CD14-positive monocyte (primary cell): Measurements from ENCODE around the gene THSD8. TPM values are rescaled to one million over a fixed set of nuclear protein-coding genes. Genes with fewer than 3 reads are reported as not detected.
A peak's percentile ranks its signal among the peaks of the same experiment; 100 is the strongest.

Experiments used
- DNase-seq, 3 donors: peaks; one replicate each; pipeline ENCODE4 v3.0.0-alpha.2; 2011 to 2022
- H2AFZ ChIP-seq: 2 replicates; pipeline ENCODE4 v1.6.0; 2012; ENCODE audit warnings: mild to moderate bottlenecking, low read depth, low read length, inconsistent platforms; ENCODE audit not compliant: insufficient read depth, poor library complexity, severe bottlenecking
- H3K27ac ChIP-seq, 2 donors: 1 replicate in 1 of 2; 2 replicates in 1 of 2; pipeline ENCODE4 v1.5.1; 2012 to 2013; ENCODE audit warnings: low read length in 2 of 2, control low read depth in 1 of 2, inconsistent platforms in 1 of 2, low read depth in 1 of 2, mild to moderate bottlenecking in 1 of 2
- H3K27me3 ChIP-seq, 2 donors: one replicate each; pipeline versions ENCODE4 v1.6.0 to v1.6.1; 2011 to 2013; ENCODE audit warnings: low read length in 2 of 2; ENCODE audit not compliant: control insufficient read depth in 2 of 2, insufficient read depth in 2 of 2
- H3K36me3 ChIP-seq, 2 donors: replicated peaks in 1 of 2; 1 replicate in 1 of 2; 2 replicates in 1 of 2; pipeline versions ENCODE4 v1.5.1 to v1.6.1; 2012 to 2013; ENCODE audit warnings: low read length in 2 of 2, control low read depth in 1 of 2, inconsistent platforms in 1 of 2, mild to moderate bottlenecking in 1 of 2; ENCODE audit not compliant: insufficient read depth in 2 of 2, control insufficient read depth in 1 of 2
- H3K4me1 ChIP-seq, 2 donors: 1 replicate in 1 of 2; 2 replicates in 1 of 2; pipeline versions ENCODE4 v1.5.1 to v1.6.1; 2012 to 2013; ENCODE audit warnings: low read length in 2 of 2, control low read depth in 1 of 2, inconsistent platforms in 1 of 2, mild to moderate bottlenecking in 1 of 2, moderate library complexity in 1 of 2; ENCODE audit not compliant: insufficient read depth in 2 of 2, control insufficient read depth in 1 of 2
- H3K4me2 ChIP-seq: replicated peaks from 2 replicates; pipeline ENCODE3; 2012; ENCODE audit warnings: low read length, moderate library complexity, mild to moderate bottlenecking; ENCODE audit not compliant: poor library complexity, severe bottlenecking; ENCODE audit errors: extremely low read depth
- H3K4me3 ChIP-seq, 3 experiments: fragments of 200-600 bp in 1 of 3; sonication (generic) in 1 of 3; replicated peaks in 1 of 3; 1 replicate in 2 of 3; 2 replicates in 1 of 3; pipeline ENCODE4 v1.5.1; 2011 to 2013; ENCODE audit warnings: low read length in 3 of 3, mild to moderate bottlenecking in 3 of 3, control low read depth in 2 of 3, low read depth in 2 of 3, inconsistent platforms in 1 of 3, moderate library complexity in 1 of 3
- H3K79me2 ChIP-seq: 2 replicates; pipeline ENCODE4 v1.6.0; 2012; ENCODE audit warnings: mild to moderate bottlenecking, control low read depth, inconsistent platforms, low read length, moderate library complexity; ENCODE audit not compliant: insufficient read depth
- H3K9ac ChIP-seq: 2 replicates; pipeline ENCODE4 v1.6.0; 2017; ENCODE audit warnings: low read length, mild to moderate bottlenecking; ENCODE audit not compliant: insufficient read depth, poor library complexity, severe bottlenecking
- H3K9me3 ChIP-seq, 2 donors: replicated peaks in 1 of 2; 1 replicate in 1 of 2; 2 replicates in 1 of 2; pipeline versions ENCODE4 v1.5.1 to v1.6.1; 2012 to 2013; ENCODE audit warnings: low read length in 2 of 2, control low read depth in 1 of 2; ENCODE audit not compliant: control insufficient read depth in 1 of 2, insufficient read depth in 1 of 2
- H4K20me1 ChIP-seq: 2 replicates; pipeline ENCODE4 v1.6.0; 2012; ENCODE audit warnings: mild to moderate bottlenecking, low read length, control low read depth, moderate library complexity; ENCODE audit not compliant: insufficient read depth
- H3K27ac Mint-ChIP-seq, 7 donors: one replicate each; pipeline ENCODE4 v1.8.0; 2020; ENCODE audit warnings: mild to moderate bottlenecking in 7 of 7, mixed read lengths in 7 of 7, moderate library complexity in 6 of 7, inconsistent platforms in 2 of 7
- H3K27me3 Mint-ChIP-seq, 3 donors: one replicate each; pipeline ENCODE4 v1.8.0; 2021 to 2022; ENCODE audit warnings: low read depth in 3 of 3, mild to moderate bottlenecking in 3 of 3, mixed read lengths in 3 of 3, moderate library complexity in 3 of 3, inconsistent platforms in 1 of 3
- H3K36me3 Mint-ChIP-seq, 2 donors: one replicate each; pipeline ENCODE4 v1.8.0; 2020; ENCODE audit warnings: mixed read lengths in 2 of 2, inconsistent platforms in 1 of 2, mild to moderate bottlenecking in 1 of 2
- H3K4me1 Mint-ChIP-seq: one replicate; pipeline ENCODE4 v1.8.0; 2020; ENCODE audit warnings: mild to moderate bottlenecking, mixed read lengths
- H3K4me3 Mint-ChIP-seq, 2 donors: one replicate each; pipeline ENCODE4 v1.8.0; 2020; ENCODE audit warnings: mild to moderate bottlenecking in 2 of 2, mixed read lengths in 2 of 2, moderate library complexity in 1 of 2
- H3K9me3 Mint-ChIP-seq, 7 donors: one replicate each; pipeline ENCODE4 v1.8.0; 2020 to 2022; ENCODE audit warnings: mixed read lengths in 7 of 7, mild to moderate bottlenecking in 6 of 7, moderate library complexity in 6 of 7, inconsistent platforms in 2 of 7
- WGBS: methylation state at CpG from one replicate; pipeline ENCODE4 v1.1.5; 2013; ENCODE audit warnings: missing lambda C conversion rate; ENCODE audit not compliant: insufficient coverage; 5-methylcytosine and 5-hydroxymethylcytosine counted together
- intact Hi-C, 2 donors: fragments of 100-400 bp; cut with micrococcal nuclease; formaldehyde crosslinking; loops; one replicate each; pipeline versions ENCODE4 v1.15.0 to v1.15.1; 2023
- polyA plus RNA-seq, 3 donors: library from polyadenylated mRNA; depleted of rRNA in 1 of 3; unstranded in 2 of 3; stranded (reverse) in 1 of 3; fragments of 300-500 nt in 2 of 3; fragments of >200 nt in 1 of 3; fragmentation: Illumina TruSeq in 2 of 3; gene quantifications; 1 replicate in 2 of 3; 2 replicates in 1 of 3; pipeline ENCODE4 v1.2.3, GENCODE V29; 2012 to 2021
- TF ChIP-seq, protein P1 (sequence below): fragments of 200-600 bp; IDR thresholded peaks from one replicate; pipeline ENCODE4 v1.8.0; 2022; ENCODE audit warnings: antibody characterized with exemption, mild to moderate bottlenecking

Gene THSD8
- polyA plus RNA-seq, 3 donors = 4.0 TPM; not detected in 2

DNA sequence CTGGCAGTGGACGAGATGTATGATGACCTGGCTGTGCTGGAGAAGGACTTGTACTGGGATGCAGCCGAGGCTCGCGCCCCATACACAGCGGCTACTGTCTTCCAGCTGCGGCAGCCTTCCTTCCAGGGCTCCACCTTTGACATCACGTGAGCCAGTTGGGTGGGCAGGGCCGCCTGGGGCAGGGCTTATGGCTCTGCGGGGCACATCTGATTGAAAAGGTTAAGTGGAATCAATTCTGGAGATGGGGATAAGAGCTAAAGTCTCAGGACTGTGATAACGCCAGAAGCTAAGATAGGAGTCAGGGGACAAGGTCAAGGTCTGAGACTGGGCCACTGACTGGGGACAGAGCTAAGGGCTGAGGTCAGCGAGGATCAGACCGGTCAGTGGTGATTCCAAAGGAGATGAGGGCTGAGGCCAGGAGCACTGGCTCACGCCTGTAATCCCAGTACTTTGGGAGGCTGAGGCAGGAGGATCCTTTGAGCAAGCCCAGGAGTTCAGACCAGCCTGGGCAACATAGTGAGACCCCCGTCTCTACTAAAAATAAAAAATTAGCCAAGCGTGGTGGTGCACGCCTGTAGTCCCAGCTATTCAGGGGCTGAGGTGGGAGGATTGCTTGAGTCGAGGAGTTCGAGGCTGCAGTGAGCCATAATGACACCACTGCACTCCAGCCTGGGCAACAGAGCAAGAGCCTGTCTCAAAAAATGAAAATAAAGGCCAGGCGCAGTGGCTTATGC is 45.6 kb upstream of the THSD8 start:
- Histone ChIP-seq H3K4me1 (peaks cover 4 to 8% of the 10 kb centered on the region in 2 donors), H3K9me3 (no peaks in the 10 kb centered on the region), H3K36me3 (no peaks in the 10 kb centered on the region), H3K27ac (no peak overlapping the region), H2AFZ (no peak overlapping the region), H4K20me1 (no peaks in the 10 kb centered on the region), H3K27me3 (peaks cover 0 to 10% of the 10 kb centered on the region in 2 donors), H3K9ac (no peak overlapping the region), H3K4me3 (no peak overlapping the region), H3K79me2 (no peaks in the 10 kb centered on the region), H3K4me2 (no peak overlapping the region)
- H3K4me3 Mint-ChIP-seq = no peak overlapping the region
- no peaks in the 10 kb centered on the region for H3K36me3 Mint-ChIP-seq
- WGBS = 92% methylated on average over 17 of the region's 19 CpGs
- intact Hi-C loops = loop anchor here in 1 of 2 donors (2.0 kb wide), 2 partner anchors 40 to 192 kb away; no protein-coding TSS in a partner anchor
- peaks cover 0 to 2% (median 0%) of the 10 kb centered on the region in 7 donors for H3K9me3 Mint-ChIP-seq
- DNase-seq = no peak
- TF ChIP-seq, protein P1, sequence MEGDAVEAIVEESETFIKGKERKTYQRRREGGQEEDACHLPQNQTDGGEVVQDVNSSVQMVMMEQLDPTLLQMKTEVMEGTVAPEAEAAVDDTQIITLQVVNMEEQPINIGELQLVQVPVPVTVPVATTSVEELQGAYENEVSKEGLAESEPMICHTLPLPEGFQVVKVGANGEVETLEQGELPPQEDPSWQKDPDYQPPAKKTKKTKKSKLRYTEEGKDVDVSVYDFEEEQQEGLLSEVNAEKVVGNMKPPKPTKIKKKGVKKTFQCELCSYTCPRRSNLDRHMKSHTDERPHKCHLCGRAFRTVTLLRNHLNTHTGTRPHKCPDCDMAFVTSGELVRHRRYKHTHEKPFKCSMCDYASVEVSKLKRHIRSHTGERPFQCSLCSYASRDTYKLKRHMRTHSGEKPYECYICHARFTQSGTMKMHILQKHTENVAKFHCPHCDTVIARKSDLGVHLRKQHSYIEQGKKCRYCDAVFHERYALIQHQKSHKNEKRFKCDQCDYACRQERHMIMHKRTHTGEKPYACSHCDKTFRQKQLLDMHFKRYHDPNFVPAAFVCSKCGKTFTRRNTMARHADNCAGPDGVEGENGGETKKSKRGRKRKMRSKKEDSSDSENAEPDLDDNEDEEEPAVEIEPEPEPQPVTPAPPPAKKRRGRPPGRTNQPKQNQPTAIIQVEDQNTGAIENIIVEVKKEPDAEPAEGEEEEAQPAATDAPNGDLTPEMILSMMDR = no peak
- no peak overlapping the region for H3K27ac Mint-ChIP-seq
- H3K27me3 Mint-ChIP-seq = peaks cover 14 to 31% (median 21%) of the 10 kb centered on the region in 3 donors
- peaks cover 12% of the 10 kb centered on the region for H3K4me1 Mint-ChIP-seq

DNA sequence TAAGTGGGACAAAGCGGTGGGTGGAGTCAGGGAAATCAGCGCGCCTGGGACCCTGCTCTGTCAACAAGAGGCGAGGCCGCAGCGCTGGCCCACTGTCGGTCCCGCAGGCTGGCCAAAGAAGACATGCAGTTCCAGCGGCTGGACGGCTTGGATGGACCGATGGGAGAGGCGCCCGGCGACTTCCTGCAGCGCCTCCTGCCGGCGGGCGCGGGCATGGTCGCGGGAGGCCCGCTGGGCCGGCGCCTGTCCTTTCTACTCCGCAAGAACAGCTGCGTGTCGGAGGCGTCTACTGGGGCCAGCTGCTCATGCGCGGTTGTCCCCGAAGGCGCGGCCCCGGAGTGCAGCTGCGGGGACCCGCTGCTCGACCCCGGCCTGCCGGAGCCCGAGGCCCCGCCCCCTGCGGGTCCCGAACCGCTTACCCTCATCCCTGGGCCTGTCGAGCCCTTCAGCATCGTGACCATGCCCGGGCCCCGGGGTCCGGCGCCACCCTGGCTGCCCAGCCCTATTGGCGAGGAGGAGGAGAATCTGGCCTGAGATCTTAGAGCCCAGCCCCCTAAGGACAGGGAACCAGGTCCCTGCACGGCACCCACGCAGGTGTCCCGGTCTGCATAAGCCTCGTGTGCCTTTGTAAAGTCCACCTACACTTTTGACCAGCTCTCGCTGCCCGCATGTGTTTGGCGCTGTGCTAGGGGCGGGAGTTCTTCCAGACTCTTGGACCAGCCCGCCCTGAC is 44.2 kb upstream of the THSD8 start:
- Mint-ChIP-seq H3K4me3 (peak overlapping the region; percentile 43 to 78), H3K27ac (no peak overlapping the region), H3K4me1 (peaks cover 12% of the 10 kb centered on the region), H3K27me3 (peaks cover 10 to 21% (median 16%) of the 10 kb centered on the region in 3 donors), H3K36me3 (peaks cover 7 to 10% of the 10 kb centered on the region in 2 donors), H3K9me3 (peaks cover 0 to 2% (median 0%) of the 10 kb centered on the region in 7 donors)
- Histone ChIP-seq H3K4me3 (peak overlapping the region in 1 of 3 experiments; percentile 46), H3K4me2 (peak overlapping the region; percentile 55), H2AFZ (peak overlapping the region; percentile 70), H3K27ac (no peak overlapping the region), H3K36me3 (no peaks in the 10 kb centered on the region), H4K20me1 (no peaks in the 10 kb centered on the region), H3K4me1 (peaks cover 4 to 8% of the 10 kb centered on the region in 2 donors), H3K27me3 (peaks cover 0 to 8% of the 10 kb centered on the region in 2 donors), H3K79me2 (no peaks in the 10 kb centered on the region), H3K9me3 (no peaks in the 10 kb centered on the region), H3K9ac (no peak overlapping the region)
- TF ChIP-seq, protein P1 = peak; percentile 99
- 10% methylated on average over 54 of the region's 60 CpGs for WGBS
- intact Hi-C loops = loop anchor here in 1 of 2 donors (2.0 kb wide), 2 partner anchors 41 to 193 kb away; no protein-coding TSS in a partner anchor
- DNase-seq = peak; percentile 54 to 72 (median 65)
